Keratinocyte (primary cell): ENCODE data around the gene MT2A.
A peak's percentile ranks its signal among the peaks of the same experiment; 100 is the strongest.

Experiments
- EZH2 ChIP-seq: IDR thresholded peaks from one replicate; pipeline ENCODE4 v1.6.1; 2012; ENCODE audit warnings: inconsistent platforms, mild to moderate bottlenecking, low read length, moderate library complexity
- TF ChIP-seq, protein P1 (sequence below), 3 experiments: IDR thresholded peaks in 1 of 3; conservative IDR thresholded peaks in 1 of 3; optimal IDR thresholded peaks in 1 of 3; 2 replicates in 2 of 3; 3 replicates in 1 of 3; pipeline versions ENCODE3 to v1.5.1; 2011; ENCODE audit warnings: low read length in 3 of 3, mild to moderate bottlenecking in 3 of 3, moderate library complexity in 2 of 3, control low read depth in 1 of 3, inconsistent platforms in 1 of 3; ENCODE audit not compliant: insufficient read depth in 2 of 3; ENCODE audit errors: extremely low read depth in 1 of 3

DNA sequence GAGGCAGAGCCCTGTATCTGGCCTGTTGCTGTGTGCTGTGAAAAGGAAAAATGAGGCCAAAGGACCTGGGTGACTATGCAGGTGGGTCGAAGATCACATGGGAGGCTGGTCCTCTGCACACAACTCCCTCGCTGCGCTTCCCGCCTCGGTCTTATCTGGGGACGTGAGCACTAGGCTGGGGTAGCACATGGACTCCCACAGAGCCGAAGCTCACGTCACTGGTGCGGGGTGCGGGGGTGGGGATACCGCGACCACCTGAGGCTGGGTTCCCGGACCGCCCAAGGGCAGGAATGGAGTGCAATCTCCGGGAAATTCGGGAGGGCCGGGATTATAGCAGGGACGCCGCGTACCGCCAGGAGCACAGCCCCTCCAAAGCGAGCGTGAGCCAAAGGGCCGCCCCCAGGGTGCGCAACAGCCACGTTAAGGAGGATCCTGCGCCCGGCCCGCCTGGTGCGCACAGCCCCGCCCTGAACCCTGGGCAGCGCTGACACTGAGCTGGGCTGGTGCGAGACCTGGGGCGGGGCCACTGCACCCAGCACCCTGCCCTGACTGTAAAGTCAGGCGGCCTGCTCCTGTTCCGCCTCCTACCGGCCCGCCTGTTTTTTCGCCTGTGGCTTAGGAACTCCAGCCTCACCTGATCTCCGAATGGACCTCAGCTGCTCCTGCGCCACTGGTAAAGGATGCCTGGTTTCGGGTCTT, 34.8 kb downstream of the MT2A start:
- TF ChIP-seq, protein P1, sequence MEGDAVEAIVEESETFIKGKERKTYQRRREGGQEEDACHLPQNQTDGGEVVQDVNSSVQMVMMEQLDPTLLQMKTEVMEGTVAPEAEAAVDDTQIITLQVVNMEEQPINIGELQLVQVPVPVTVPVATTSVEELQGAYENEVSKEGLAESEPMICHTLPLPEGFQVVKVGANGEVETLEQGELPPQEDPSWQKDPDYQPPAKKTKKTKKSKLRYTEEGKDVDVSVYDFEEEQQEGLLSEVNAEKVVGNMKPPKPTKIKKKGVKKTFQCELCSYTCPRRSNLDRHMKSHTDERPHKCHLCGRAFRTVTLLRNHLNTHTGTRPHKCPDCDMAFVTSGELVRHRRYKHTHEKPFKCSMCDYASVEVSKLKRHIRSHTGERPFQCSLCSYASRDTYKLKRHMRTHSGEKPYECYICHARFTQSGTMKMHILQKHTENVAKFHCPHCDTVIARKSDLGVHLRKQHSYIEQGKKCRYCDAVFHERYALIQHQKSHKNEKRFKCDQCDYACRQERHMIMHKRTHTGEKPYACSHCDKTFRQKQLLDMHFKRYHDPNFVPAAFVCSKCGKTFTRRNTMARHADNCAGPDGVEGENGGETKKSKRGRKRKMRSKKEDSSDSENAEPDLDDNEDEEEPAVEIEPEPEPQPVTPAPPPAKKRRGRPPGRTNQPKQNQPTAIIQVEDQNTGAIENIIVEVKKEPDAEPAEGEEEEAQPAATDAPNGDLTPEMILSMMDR (optimal IDR thresholded peaks at IDR 0.05 in 1 of 3, IDR thresholded peaks at IDR 0.05 in 1 of 3, conservative IDR thresholded peaks at IDR 0.05 in 1 of 3; ENCODE audit: extremely low read depth in 1 of 3, insufficient read depth in 2 of 3, low read length in 3 of 3), result peak; percentile 36 to 57 (median 47)
- no peak for TF ChIP-seq EZH2
